Pancreas (tissue), 10 donors: ENCODE results near the gene ANXA9. TPM values are rescaled to one million over a fixed set of nuclear protein-coding genes. Genes with fewer than 3 reads are reported as not detected.

Source experiments
- ATAC-seq, 4 donors: fragments of 200-7000 bp; cut with Tn5 transposase; one replicate each; pipeline versions ENCODE4 v1.8.0 to v1.9.1; 2020; ENCODE audit warnings: mild to moderate bottlenecking in 4 of 4, moderate library complexity in 4 of 4
- DNase-seq, 6 donors: peaks; one replicate each; pipeline ENCODE4 v3.0.0-alpha.2; 2020
- FAIRE-seq: peaks from 2 replicates; lab custom pipeline; 2012; peaks lifted over from hg19 to GRCh38; lab: Jason Lieb, UNC
- H3K27ac ChIP-seq, 4 donors: fragments of 200-600 bp; sonication (generic); 1 replicate in 3 of 4; 2 replicates in 1 of 4; pipeline versions ENCODE4 v1.5.0 to v1.8.0; 2020
- H3K27me3 ChIP-seq, 4 donors: fragments of 200-600 bp; one replicate each; pipeline ENCODE4 v1.8.0; 2021
- H3K36me3 ChIP-seq, 3 donors: fragments of 200-600 bp; sonication (generic) in 1 of 3; one replicate each; pipeline versions ENCODE4 v1.5.0 to v1.8.0; 2020 to 2021
- H3K4me1 ChIP-seq, 3 donors: fragments of 200-600 bp; one replicate each; pipeline ENCODE4 v1.8.0; 2021
- H3K4me3 ChIP-seq, 4 donors: fragments of 200-600 bp; sonication (generic) in 2 of 4; one replicate each; pipeline versions ENCODE4 v1.5.0 to v1.8.0; 2020 to 2021
- H3K9me3 ChIP-seq, 4 donors: fragments of 200-600 bp; one replicate each; pipeline ENCODE4 v1.8.0; 2021
- WGBS, 2 donors: extraction: QIAGEN DNeasy Blood & Tissue Kit; methylation state at CpG; one replicate each; pipeline ENCODE4 v1.1.7; 2013; 5-methylcytosine and 5-hydroxymethylcytosine counted together
- intact Hi-C, 3 donors: fragments of 100-400 bp; cut with DNase I; formaldehyde crosslinking; loops; one replicate each; pipeline versions ENCODE4 v1.11.1 to v1.14.2; 2022
- polyA plus RNA-seq, 2 donors: library from polyadenylated mRNA; stranded (reverse); fragments of 200-250 nt; gene quantifications; one replicate each; pipeline ENCODE4 v1.2.3, GENCODE V29; 2013
- total RNA-seq, 6 donors: library from RNA; stranded (reverse); fragmentation: NEBNext Ultra II Directional in 4 of 6; extraction: Animal tissue kit (Norgen Biotek cat#: 25700) in 4 of 6; gene quantifications; one replicate each; pipeline versions ENCODE4 v1.2.1 to v1.2.4, GENCODE V29; 2021 to 2023
- TF ChIP-seq, protein P1 (sequence below), 4 donors: fragments of 200-600 bp; sonication (generic) in 3 of 4; IDR thresholded peaks; one replicate each; pipeline versions ENCODE4 v1.5.0 to v1.8.0; 2021; ENCODE audit warnings: antibody characterized with exemption in 4 of 4
- donor health status: healthy with polysubstance abuse.
- donor health status: DM: no; HTN: no; CAD: no; lungs with moderate emphysema.
- donor health status: DM: no; HTN: no; CAD: no.
- donor health status: control.
- donor health status: control.
- donor health status: Bipolar disorder and iron deficiency.
- donor health status: DM: yes; HTN: yes; CAD: no.
- donor health status: DM: no; HTN: no; CAD: no.
- donor health status: DM: no; HTN: no; CAD: no.
- donor health status: DM: yes; HTN: yes; CAD: no.

The ANXA9 gene
- total and polyA plus RNA-seq, 8 donors: 11.7 to 30.7 (median 15.8) TPM

GRCh38 chr1:151005729-151006319 is 23.7 kb downstream of the ANXA9 start:
- no peak for DNase-seq
- intact Hi-C loops: no loop called here
- H3K4me1 ChIP-seq: peaks cover 10 to 43% (median 17%) of the 10 kb centered on the region in 3 donors

DNA sequence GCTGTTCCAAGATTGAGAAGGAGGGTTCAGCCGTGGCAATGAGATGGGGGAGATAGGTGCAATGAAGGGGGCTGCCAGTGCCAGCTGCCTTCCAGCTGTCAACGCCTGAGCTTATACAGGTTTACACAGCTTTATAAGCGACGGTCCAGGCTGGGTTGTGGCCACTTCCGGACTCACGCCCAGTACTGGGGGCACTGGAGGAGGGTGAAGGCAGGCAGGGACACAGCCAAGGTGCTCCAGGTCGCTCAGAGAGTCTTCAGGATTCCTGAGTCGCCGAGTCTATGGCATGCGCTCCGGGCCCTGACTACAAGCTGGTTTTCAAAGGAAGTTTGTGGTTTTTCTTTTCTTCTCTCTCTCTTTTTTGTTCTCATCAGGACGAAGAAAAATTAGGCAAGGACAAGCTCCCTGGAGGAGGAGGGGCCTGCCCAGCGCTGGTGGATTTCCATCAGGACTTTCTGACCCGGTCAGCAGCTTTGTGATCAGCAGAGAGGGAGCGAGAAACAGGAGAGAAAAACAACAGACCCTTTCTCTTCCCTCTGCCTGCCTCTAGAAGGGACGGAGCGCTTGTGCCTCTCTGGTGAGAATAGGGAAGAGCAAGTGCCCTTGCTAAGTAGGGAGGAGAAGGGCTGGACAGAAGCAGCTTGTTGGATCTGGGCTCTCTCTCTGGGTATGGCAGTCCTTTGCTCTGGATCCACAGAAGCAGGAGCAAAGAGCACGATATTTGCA is 24.4 kb downstream of the ANXA9 start, which contains the start of gene MINDY1:
MINDY1 (minus strand) TSS at position 576 of the 726 bp plus-strand sequence. CDS start 4,285 bp downstream, outside the sequence.
- ATAC-seq (peak; percentile 57 to 74 (median 72)), FAIRE-seq (no peak), DNase-seq (peak; percentile 64 to 82 (median 74))
- H3K9me3 ChIP-seq: no peaks in the 10 kb centered on the region
- H3K36me3 ChIP-seq: peaks cover 0 to 9% (median 3%) of the 10 kb centered on the region in 3 donors
- H3K4me1 ChIP-seq: peaks cover 10 to 43% (median 17%) of the 10 kb centered on the region in 3 donors
- H3K27me3 ChIP-seq: no peaks in the 10 kb centered on the region
- 0 to 1% methylated on average over 18 of the region's 18 CpGs for WGBS, 2 donors
- TF ChIP-seq, protein P1, sequence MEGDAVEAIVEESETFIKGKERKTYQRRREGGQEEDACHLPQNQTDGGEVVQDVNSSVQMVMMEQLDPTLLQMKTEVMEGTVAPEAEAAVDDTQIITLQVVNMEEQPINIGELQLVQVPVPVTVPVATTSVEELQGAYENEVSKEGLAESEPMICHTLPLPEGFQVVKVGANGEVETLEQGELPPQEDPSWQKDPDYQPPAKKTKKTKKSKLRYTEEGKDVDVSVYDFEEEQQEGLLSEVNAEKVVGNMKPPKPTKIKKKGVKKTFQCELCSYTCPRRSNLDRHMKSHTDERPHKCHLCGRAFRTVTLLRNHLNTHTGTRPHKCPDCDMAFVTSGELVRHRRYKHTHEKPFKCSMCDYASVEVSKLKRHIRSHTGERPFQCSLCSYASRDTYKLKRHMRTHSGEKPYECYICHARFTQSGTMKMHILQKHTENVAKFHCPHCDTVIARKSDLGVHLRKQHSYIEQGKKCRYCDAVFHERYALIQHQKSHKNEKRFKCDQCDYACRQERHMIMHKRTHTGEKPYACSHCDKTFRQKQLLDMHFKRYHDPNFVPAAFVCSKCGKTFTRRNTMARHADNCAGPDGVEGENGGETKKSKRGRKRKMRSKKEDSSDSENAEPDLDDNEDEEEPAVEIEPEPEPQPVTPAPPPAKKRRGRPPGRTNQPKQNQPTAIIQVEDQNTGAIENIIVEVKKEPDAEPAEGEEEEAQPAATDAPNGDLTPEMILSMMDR (IDR thresholded peaks at IDR 0.05): peak in 2 of 4 donors; percentile 12 to 13
- peak within 1 kb of the TSS; percentile 37 to 69 (median 60) for H3K4me3 ChIP-seq
- intact Hi-C loops: no loop called here
- peak within 1 kb of the TSS; percentile 78 to 94 (median 81) for H3K27ac ChIP-seq

More at GRCh38 chr1:151005729-151006319, 23.7 kb downstream of the ANXA9 start:
- H3K4me3 ChIP-seq: peak overlapping the region; percentile 37 to 69 (median 60)
- FAIRE-seq (no peak), ATAC-seq (peak in 3 of 4 donors; percentile 0 to 1 (median 1))
- TF ChIP-seq, protein P1 (IDR thresholded peaks at IDR 0.05): no peak
- H3K27me3 ChIP-seq: no peaks in the 10 kb centered on the region
- no peaks in the 10 kb centered on the region for H3K9me3 ChIP-seq
- H3K36me3 ChIP-seq: peaks cover 0 to 14% (median 6%) of the 10 kb centered on the region in 3 donors
- H3K27ac ChIP-seq: peak overlapping the region; percentile 78 to 94 (median 81)
- 0 to 3% methylated on average over 4 of the region's 4 CpGs for WGBS, 2 donors

DNA sequence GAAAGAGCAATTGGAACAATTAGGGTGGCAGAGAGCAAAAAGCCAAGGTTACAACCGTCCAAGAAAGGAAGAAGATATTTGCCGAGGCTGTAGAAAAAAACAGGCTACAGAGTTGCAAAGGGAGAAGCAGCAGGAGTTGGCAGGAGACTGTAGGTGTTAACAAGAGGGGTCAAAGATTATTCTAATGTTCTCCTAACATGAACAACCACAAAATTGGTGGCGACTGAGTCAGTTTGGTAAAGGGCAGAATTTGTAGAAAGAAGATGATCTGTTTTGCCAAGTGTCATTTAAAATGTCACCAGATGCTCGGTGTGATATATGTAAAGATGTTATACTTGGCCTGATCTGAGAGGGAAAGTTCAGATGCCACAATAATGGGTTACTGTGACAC is 25.8 kb downstream of the ANXA9 start:
- Histone ChIP-seq H3K4me3 (peak overlapping the region in 2 of 4 donors; percentile 56 to 67), H3K9me3 (no peaks in the 10 kb centered on the region), H3K4me1 (peaks cover 10 to 38% (median 19%) of the 10 kb centered on the region in 3 donors), H3K27me3 (no peaks in the 10 kb centered on the region), H3K27ac (peak overlapping the region; percentile 46 to 94 (median 80)), H3K36me3 (no peaks in the 10 kb centered on the region)
- intact Hi-C loops: no loop called here
- ATAC-seq (no peak), FAIRE-seq (no peak), DNase-seq (no peak)
- 6 to 8% methylated on average over 4 of the region's 4 CpGs for WGBS, 2 donors
- TF ChIP-seq, protein P1 (IDR thresholded peaks at IDR 0.05): no peak

DNA sequence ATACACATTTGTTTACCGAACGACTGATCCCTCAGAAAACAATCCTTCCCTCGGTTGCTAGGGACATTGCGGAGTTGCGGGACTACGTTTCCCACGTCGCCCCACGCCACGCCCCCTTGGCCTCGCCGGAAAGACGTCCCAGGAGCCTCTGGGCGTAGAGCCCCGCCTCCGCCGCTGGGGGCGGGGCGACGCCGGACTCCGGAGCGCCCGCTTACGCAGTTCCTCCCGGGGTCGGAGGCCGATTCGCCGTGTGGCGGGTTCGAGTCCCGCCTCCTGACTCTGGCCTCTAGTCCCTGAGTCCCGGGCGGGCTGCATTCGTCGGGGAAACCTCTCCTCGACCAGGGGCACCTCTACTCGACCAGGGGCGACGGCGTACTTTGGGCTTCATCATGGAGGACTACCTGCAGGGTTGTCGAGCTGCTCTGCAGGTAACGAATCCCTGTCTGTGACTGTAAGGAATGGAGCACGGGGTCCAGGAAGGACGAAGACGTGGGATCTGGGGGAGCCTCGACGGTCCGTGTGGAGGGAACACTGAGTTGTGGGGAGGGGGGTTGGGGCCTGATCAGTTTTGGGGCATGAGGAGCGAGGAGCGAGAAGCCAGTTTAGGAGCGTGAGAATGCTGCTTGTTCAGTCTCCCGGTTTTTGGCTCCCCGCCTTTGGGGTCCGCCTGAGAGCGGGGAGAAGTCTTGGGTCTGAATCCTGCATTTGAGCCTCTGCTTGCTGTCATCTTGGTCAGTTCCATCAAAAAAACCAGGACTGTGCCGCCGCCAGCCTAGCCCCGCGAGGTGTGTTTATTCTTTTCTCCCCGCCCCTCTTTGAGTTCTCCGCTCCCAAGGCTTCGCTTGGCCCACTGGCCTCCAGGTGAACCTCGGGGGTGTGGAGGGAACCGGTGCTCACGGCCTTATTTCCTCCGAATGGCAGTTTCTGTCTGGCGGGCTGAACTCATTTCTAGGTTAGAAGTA is 26.4 kb downstream of the ANXA9 start, which contains the start of gene PRUNE1:
PRUNE1 (plus strand) TSS at position 206 of the 962 bp plus-strand sequence; CDS start at position 390, 184 bp downstream.
- peak; percentile 95 to 99 (median 98) for DNase-seq
- peak; percentile 85 to 92 (median 90) for ATAC-seq
- no peaks in the 10 kb centered on the region for H3K9me3 ChIP-seq
- no peaks in the 10 kb centered on the region for H3K27me3 ChIP-seq
- TF ChIP-seq, protein P1 (IDR thresholded peaks at IDR 0.05): peak in 1 of 4 donors; percentile 12
- intact Hi-C loops: no loop called here
- 0 to 1% methylated on average over 69 of the region's 69 CpGs for WGBS, 2 donors
- FAIRE-seq: peak; percentile 54
- H3K36me3 ChIP-seq: no peaks in the 10 kb centered on the region
- H3K4me3 ChIP-seq: peak within 1 kb of the TSS; percentile 31 to 67 (median 60)
- H3K27ac ChIP-seq: peak within 1 kb of the TSS; percentile 78 to 94 (median 81)
- peaks cover 10 to 36% (median 21%) of the 10 kb centered on the region in 3 donors for H3K4me1 ChIP-seq
